OCI-LY1 (cell line): Measurements from ENCODE around the gene HTD2.

Experiments
- EZH2 ChIP-seq: fragments of 200-600 bp; sonication (generic), shearing (Covaris generic); IDR thresholded peaks from 2 replicates; pipeline ENCODE4 v1.8.0; 2017; ENCODE audit warnings: borderline replicate concordance, mixed run types, mild to moderate bottlenecking, antibody characterized with exemption, low read length, moderate library complexity, mixed read lengths
- TF ChIP-seq, protein P1 (sequence below): fragments of 200-600 bp; sonication (generic), shearing (Covaris generic); IDR thresholded peaks from 2 replicates; pipeline ENCODE4 v1.5.1; 2017; ENCODE audit warnings: mild to moderate bottlenecking, antibody characterized with exemption, low read length, moderate library complexity, mixed read lengths

DNA sequence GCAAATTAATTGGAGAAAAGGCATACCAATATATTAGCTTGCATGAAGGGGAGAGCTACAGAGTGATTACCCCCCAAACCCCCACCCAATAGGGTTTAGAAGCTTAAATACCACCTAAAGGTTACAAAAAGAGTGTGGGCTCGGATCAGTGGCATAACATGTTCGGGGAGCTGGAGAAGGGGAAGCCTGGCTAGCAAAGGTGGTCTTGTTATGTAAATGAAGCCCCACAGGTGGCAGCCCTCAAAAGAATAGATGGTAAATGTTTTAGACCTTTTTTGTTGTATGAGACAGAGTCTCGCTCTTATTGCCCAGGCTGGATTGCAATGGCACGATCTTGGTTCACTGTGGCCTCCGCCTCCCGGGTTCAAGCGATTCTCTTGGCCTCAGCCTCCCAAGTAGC is 15.5 kb downstream of the HTD2 start:
- TF ChIP-seq, protein P1, sequence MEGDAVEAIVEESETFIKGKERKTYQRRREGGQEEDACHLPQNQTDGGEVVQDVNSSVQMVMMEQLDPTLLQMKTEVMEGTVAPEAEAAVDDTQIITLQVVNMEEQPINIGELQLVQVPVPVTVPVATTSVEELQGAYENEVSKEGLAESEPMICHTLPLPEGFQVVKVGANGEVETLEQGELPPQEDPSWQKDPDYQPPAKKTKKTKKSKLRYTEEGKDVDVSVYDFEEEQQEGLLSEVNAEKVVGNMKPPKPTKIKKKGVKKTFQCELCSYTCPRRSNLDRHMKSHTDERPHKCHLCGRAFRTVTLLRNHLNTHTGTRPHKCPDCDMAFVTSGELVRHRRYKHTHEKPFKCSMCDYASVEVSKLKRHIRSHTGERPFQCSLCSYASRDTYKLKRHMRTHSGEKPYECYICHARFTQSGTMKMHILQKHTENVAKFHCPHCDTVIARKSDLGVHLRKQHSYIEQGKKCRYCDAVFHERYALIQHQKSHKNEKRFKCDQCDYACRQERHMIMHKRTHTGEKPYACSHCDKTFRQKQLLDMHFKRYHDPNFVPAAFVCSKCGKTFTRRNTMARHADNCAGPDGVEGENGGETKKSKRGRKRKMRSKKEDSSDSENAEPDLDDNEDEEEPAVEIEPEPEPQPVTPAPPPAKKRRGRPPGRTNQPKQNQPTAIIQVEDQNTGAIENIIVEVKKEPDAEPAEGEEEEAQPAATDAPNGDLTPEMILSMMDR: no peak
- no peak for TF ChIP-seq EZH2
